PC-9 (cell line): ENCODE results near the gene UBE2L3. TPM values are rescaled to one million over a fixed set of nuclear protein-coding genes. Genes with fewer than 3 reads are reported as not detected.
"Not testable (repeated sequence)": the region's sequence is repeated elsewhere in the genome, so short reads cannot be mapped to it uniquely, and the experiment has no call there.

Experiments
- BruUV-seq: library from RNA; stranded (reverse); fragments of 400-500 nt; replicated peaks from 2 replicates; lab custom pipeline; 2021; lab: Mats Ljungman, UMichigan
- CTCF ChIA-PET: fragments of 300-600 bp; sonication (Branson Sonifier 250); formaldehyde crosslinking; loops from one replicate; lab custom pipeline; 2022; ENCODE audit warnings: antibody characterized with exemption; lab: Charles Lee
- POLR2A ChIA-PET: fragments of 300-600 bp; sonication (Branson Sonifier 250); formaldehyde crosslinking; loops from one replicate; lab custom pipeline; 2022; ENCODE audit warnings: antibody characterized with exemption; ENCODE audit not compliant: unreplicated experiment; lab: Charles Lee
- DNase-seq, 2 experiments: peaks; one replicate each; pipeline versions ENCODE4 v3.0.0 to v3.0.0-alpha.2; 2015 to 2022; ENCODE audit warnings: mixed read lengths in 1 of 2
- H2AFZ ChIP-seq: fragments of 200-600 bp; sonication (generic); 2 replicates; pipeline ENCODE4 v1.8.1; 2017; ENCODE audit warnings: antibody characterized with exemption
- H3F3A ChIP-seq: fragments of 200-600 bp; sonication (generic); 2 replicates; pipeline ENCODE4 v1.8.1; 2017; ENCODE audit warnings: antibody characterized with exemption, mild to moderate bottlenecking, low read depth; ENCODE audit not compliant: insufficient read depth
- H3K27ac ChIP-seq: fragments of 200-600 bp; sonication (generic); 2 replicates; pipeline ENCODE4 v1.6.1; 2016; ENCODE audit warnings: mixed run types
- H3K27me3 ChIP-seq: fragments of 200-600 bp; sonication (generic); 2 replicates; pipeline ENCODE4 v1.6.1; 2016; ENCODE audit warnings: low read depth, mixed run types; ENCODE audit not compliant: insufficient read depth
- H3K36me3 ChIP-seq: fragments of 200-600 bp; sonication (generic); 2 replicates; pipeline ENCODE4 v1.6.1; 2016; ENCODE audit warnings: low read depth, mixed run types
- H3K4me1 ChIP-seq: fragments of 200-600 bp; sonication (generic); replicated peaks from 2 replicates; pipeline ENCODE4 v1.6.1; 2016; ENCODE audit warnings: mixed run types; ENCODE audit not compliant: insufficient read depth
- H3K4me2 ChIP-seq: fragments of 200-600 bp; sonication (generic); 2 replicates; pipeline ENCODE4 v1.6.1; 2017; ENCODE audit warnings: mixed run types
- H3K4me3 ChIP-seq: fragments of 200-600 bp; sonication (generic); 2 replicates; pipeline ENCODE4 v1.6.1; 2016; ENCODE audit warnings: mixed run types
- H3K79me2 ChIP-seq: fragments of 200-600 bp; sonication (generic); 2 replicates; pipeline ENCODE4 v1.6.1; 2017; ENCODE audit warnings: low read depth, mixed run types
- H3K9me2 ChIP-seq: fragments of 200-600 bp; sonication (generic); 2 replicates; pipeline ENCODE4 v1.8.1; 2017; ENCODE audit warnings: mild to moderate bottlenecking; ENCODE audit not compliant: insufficient read depth
- H3K9me3 ChIP-seq: fragments of 200-600 bp; sonication (generic); 2 replicates; pipeline ENCODE4 v1.8.1; 2016; ENCODE audit warnings: low read depth; ENCODE audit not compliant: insufficient read depth
- H4K20me1 ChIP-seq: fragments of 200-600 bp; sonication (generic); 2 replicates; pipeline ENCODE4 v1.8.1; 2017; ENCODE audit not compliant: insufficient read depth
- CTCF ChIP-seq: fragments of 200-600 bp; sonication (generic); conservative IDR thresholded peaks from 2 replicates; pipeline ENCODE4 v1.6.1; 2017; ENCODE audit warnings: mixed run types, antibody characterized with exemption, mild to moderate bottlenecking, moderate library complexity
- EZH2 ChIP-seq: fragments of 200-600 bp; sonication (generic); IDR thresholded peaks from 2 replicates; pipeline ENCODE4 v1.8.0; 2017; ENCODE audit warnings: antibody characterized with exemption, low read depth
- intact Hi-C: fragments of 100-400 bp; cut with micrococcal nuclease; formaldehyde crosslinking; loops from one replicate; pipeline ENCODE4 v1.10.0; 2022; ENCODE audit not compliant: unreplicated experiment
- total RNA-seq: library from RNA; stranded (reverse); gene quantifications from 2 replicates; pipeline ENCODE4 v1.2.3, GENCODE V29; 2021

UBE2L3 gene
- total RNA-seq, 1 experiment from 2014 or later = 55.8 TPM

DNA sequence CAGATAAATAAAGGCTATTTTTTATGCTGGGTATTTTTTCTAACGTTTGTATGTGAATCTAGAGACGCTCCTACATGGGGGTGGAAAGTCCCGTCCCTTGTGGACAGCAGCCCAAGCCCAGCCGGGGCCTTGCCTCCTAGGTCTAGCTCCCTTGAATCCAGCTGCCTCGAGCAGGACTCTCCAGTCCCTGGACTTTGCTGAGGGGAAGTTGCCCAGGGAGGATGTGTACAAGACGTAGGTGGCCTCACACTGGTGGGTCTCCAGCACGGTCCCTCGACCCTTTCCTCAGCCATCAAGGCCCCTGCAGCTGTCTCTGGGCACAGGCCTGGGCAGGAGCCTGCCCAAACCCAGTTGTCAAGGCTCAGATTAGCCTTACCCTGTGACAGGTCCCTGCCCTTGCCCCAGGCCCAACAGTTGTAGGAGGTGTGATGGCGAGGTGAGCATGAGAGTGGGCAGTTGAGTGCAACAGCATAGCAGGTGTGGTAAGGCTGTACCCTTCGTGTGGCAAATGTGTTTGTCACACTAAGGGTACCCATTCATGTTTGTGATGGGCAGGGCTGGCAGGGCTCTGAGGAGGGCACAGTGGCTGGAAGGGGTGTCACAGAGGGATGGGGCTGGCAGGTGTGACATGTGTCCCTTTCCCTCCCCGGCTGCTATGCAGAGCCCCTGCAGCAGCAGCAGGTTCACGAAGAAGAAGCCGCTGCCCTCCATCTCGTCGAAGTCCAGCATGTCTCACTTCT lies 68.4 kb downstream of the UBE2L3 start:
- H3K9me3 ChIP-seq = no peaks in the 10 kb centered on the region
- H3K36me3 ChIP-seq = no peaks in the 10 kb centered on the region
- CTCF ChIA-PET = no interaction called here
- no peaks in the 10 kb centered on the region for H3K27me3 ChIP-seq
- H4K20me1 ChIP-seq = no peaks in the 10 kb centered on the region
- no peaks in the 10 kb centered on the region for H3F3A ChIP-seq
- no peak overlapping the region for H2AFZ ChIP-seq
- no TSS peak for BruUV-seq
- no peaks in the 10 kb centered on the region for H3K79me2 ChIP-seq
- intact Hi-C loops = no loop called here
- no peak overlapping the region for H3K27ac ChIP-seq
- TF ChIP-seq EZH2 (no peak), CTCF (no peak)
- no peaks in the 10 kb centered on the region for H3K9me2 ChIP-seq
- no peak overlapping the region for H3K4me2 ChIP-seq
- no peak overlapping the region for H3K4me3 ChIP-seq
- POLR2A ChIA-PET = no interaction called here
- no peaks in the 10 kb centered on the region; the same call in 1 of the 2 replicates for H3K4me1 ChIP-seq
- DNase-seq = no peak

GRCh38 chr22:21636629-21637218 lies 69.2 kb downstream of the UBE2L3 start:
- H3K4me2 ChIP-seq = no peak overlapping the region
- intact Hi-C loops = no loop called here
- H2AFZ ChIP-seq = no peak overlapping the region
- no peaks in the 10 kb centered on the region; the same call in 1 of the 2 replicates for H3K4me1 ChIP-seq
- no peaks in the 10 kb centered on the region for H3F3A ChIP-seq
- no peak for DNase-seq
- H3K9me2 ChIP-seq = no peaks in the 10 kb centered on the region
- H3K79me2 ChIP-seq = no peaks in the 10 kb centered on the region
- CTCF ChIA-PET = no interaction called here
- H4K20me1 ChIP-seq = no peaks in the 10 kb centered on the region
- no peak overlapping the region for H3K4me3 ChIP-seq
- no peak overlapping the region for H3K27ac ChIP-seq
- POLR2A ChIA-PET = no interaction called here
- H3K36me3 ChIP-seq = no peaks in the 10 kb centered on the region
- BruUV-seq = no TSS peak
- H3K27me3 ChIP-seq = no peaks in the 10 kb centered on the region
- TF ChIP-seq EZH2 (no peak), CTCF (no peak)
- H3K9me3 ChIP-seq = no peaks in the 10 kb centered on the region

DNA sequence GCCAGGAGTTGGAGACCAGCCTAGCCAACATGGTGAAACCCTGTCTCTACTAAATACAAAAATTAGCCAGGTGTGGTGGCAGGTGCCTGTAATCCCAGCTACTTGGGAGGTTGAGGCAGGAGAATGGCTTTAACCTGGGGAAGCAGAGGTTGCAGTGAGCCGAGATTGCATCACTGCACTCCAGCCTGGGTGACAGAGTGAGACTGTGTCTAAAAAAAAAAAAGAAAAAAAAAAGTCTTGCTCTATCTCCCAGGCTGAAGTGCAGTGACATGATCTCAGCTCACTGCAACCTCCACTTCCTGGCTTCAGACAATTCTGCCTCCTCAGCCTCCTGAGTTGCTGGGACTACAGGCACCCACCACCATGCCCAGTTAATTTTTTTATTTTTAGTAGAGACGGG lies 69.9 kb downstream of the UBE2L3 start:
- H3K4me3 ChIP-seq, CTCF ChIA-PET, intact Hi-C loops, H2AFZ ChIP-seq, H3K36me3 ChIP-seq, H3K4me1 ChIP-seq, H3K9me2 ChIP-seq, H3K27me3 ChIP-seq, H4K20me1 ChIP-seq, H3K27ac ChIP-seq, H3K79me2 ChIP-seq, H3F3A ChIP-seq, DNase-seq, POLR2A ChIA-PET, BruUV-seq, H3K4me2 ChIP-seq, H3K9me3 ChIP-seq: not testable (repeated sequence)
